Breast epithelium (tissue), 4 donors: ENCODE data around the gene MYO18B. TPM values are rescaled to one million over a fixed set of nuclear protein-coding genes. Genes with fewer than 3 reads are reported as not detected.

Experiments
- DNase-seq, 2 donors: peaks; one replicate each; pipeline ENCODE4 v3.0.0-alpha.2; 2019; ENCODE audit warnings: low spot score in 2 of 2
- H3K27ac ChIP-seq, 2 donors: fragments of 200-600 bp; sonication (generic) in 1 of 2; one replicate each; pipeline ENCODE4 v1.5.1; 2016 to 2019; ENCODE audit warnings: mild to moderate bottlenecking in 1 of 2
- H3K27me3 ChIP-seq, 2 donors: fragments of 200-600 bp; sonication (generic) in 1 of 2; one replicate each; pipeline versions ENCODE4 v1.5.1 to v1.6.0; 2017 to 2019; ENCODE audit warnings: control low read depth in 1 of 2, mild to moderate bottlenecking in 1 of 2
- H3K36me3 ChIP-seq: fragments of 200-600 bp; one replicate; pipeline ENCODE4 v1.5.1; 2019
- H3K4me1 ChIP-seq, 2 donors: fragments of 200-600 bp; sonication (generic); one replicate each; pipeline ENCODE4 v1.5.1; 2016 to 2019; ENCODE audit warnings: control low read depth in 1 of 2
- H3K4me3 ChIP-seq, 3 donors: fragments of 200-600 bp; sonication (generic); 1 replicate in 2 of 3; 2 replicates in 1 of 3; pipeline ENCODE4 v1.5.1; 2016 to 2019; ENCODE audit warnings: mild to moderate bottlenecking in 3 of 3, moderate library complexity in 2 of 3
- H3K9me3 ChIP-seq, 2 donors: fragments of 200-600 bp; sonication (generic) in 1 of 2; one replicate each; pipeline ENCODE4 v1.5.1; 2016 to 2019; ENCODE audit warnings: control low read depth in 1 of 2
- POLR2A ChIP-seq: fragments of 450-650 bp; IDR thresholded peaks from one replicate; pipeline ENCODE4 v1.6.1; 2016; ENCODE audit warnings: antibody characterized with exemption, mild to moderate bottlenecking, moderate library complexity
- POLR2AphosphoS5 ChIP-seq, 3 donors: sonication (generic); formaldehyde crosslinking; IDR thresholded peaks; one replicate each; pipeline ENCODE4 v1.6.1; 2017; ENCODE audit warnings: antibody characterized with exemption in 3 of 3
- intact Hi-C: fragments of 100-400 bp; cut with DNase I; formaldehyde crosslinking; loops from one replicate; pipeline ENCODE4 v1.15.1; 2023; ENCODE audit warnings: low total_unique reads
- total RNA-seq, 3 donors: library from RNA; depleted of rRNA; stranded (reverse); fragments of >200 nt; gene quantifications; one replicate each; pipeline ENCODE4 v1.1.0, GENCODE V29; 2016
- TF ChIP-seq, protein P1 (sequence below), 3 donors: fragments of 450-650 bp; IDR thresholded peaks; one replicate each; pipeline ENCODE4 v1.5.1; 2016 to 2017; ENCODE audit warnings: antibody characterized with exemption in 3 of 3, mild to moderate bottlenecking in 3 of 3, moderate library complexity in 3 of 3

The MYO18B gene
- total RNA-seq, 3 donors from 2014 or later: under 0.01 to 0.16 (median 0.15) TPM

- intact Hi-C loops: no loop called here
Measured at GRCh38 chr22:25930083-25930482, 188.1 kb downstream of the MYO18B start.

GRCh38 chr22:25930788-25931310 is 188.9 kb downstream of the MYO18B start:
- H3K27me3 ChIP-seq: peaks cover 0 to 17% of the 10 kb centered on the region in 2 donors
- no peaks in the 10 kb centered on the region for H3K4me1 ChIP-seq
- intact Hi-C loops: no loop called here
- H3K9me3 ChIP-seq: peaks cover 0 to 11% of the 10 kb centered on the region in 2 donors
- no peak overlapping the region for H3K27ac ChIP-seq
- DNase-seq: no peak
- TF ChIP-seq POLR2A (no peak), POLR2AphosphoS5 (IDR thresholded peaks at IDR 0.05) (no peak)
- TF ChIP-seq, protein P1, sequence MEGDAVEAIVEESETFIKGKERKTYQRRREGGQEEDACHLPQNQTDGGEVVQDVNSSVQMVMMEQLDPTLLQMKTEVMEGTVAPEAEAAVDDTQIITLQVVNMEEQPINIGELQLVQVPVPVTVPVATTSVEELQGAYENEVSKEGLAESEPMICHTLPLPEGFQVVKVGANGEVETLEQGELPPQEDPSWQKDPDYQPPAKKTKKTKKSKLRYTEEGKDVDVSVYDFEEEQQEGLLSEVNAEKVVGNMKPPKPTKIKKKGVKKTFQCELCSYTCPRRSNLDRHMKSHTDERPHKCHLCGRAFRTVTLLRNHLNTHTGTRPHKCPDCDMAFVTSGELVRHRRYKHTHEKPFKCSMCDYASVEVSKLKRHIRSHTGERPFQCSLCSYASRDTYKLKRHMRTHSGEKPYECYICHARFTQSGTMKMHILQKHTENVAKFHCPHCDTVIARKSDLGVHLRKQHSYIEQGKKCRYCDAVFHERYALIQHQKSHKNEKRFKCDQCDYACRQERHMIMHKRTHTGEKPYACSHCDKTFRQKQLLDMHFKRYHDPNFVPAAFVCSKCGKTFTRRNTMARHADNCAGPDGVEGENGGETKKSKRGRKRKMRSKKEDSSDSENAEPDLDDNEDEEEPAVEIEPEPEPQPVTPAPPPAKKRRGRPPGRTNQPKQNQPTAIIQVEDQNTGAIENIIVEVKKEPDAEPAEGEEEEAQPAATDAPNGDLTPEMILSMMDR (IDR thresholded peaks at IDR 0.05): no peak
- H3K36me3 ChIP-seq: no peaks in the 10 kb centered on the region
- H3K4me3 ChIP-seq: no peak overlapping the region

More at GRCh38 chr22:25930083-25930482, 188.1 kb downstream of the MYO18B start:
- H3K4me1 ChIP-seq: no peaks in the 10 kb centered on the region
- TF ChIP-seq POLR2A (no peak), POLR2AphosphoS5 (IDR thresholded peaks at IDR 0.05) (no peak)
- TF ChIP-seq, protein P1 (IDR thresholded peaks at IDR 0.05): no peak
- H3K9me3 ChIP-seq: peaks cover 0 to 11% of the 10 kb centered on the region in 2 donors
- H3K4me3 ChIP-seq: no peak overlapping the region
- H3K27ac ChIP-seq: no peak overlapping the region
- no peaks in the 10 kb centered on the region for H3K36me3 ChIP-seq
- no peak for DNase-seq
- peaks cover 0 to 21% of the 10 kb centered on the region in 2 donors for H3K27me3 ChIP-seq

DNA sequence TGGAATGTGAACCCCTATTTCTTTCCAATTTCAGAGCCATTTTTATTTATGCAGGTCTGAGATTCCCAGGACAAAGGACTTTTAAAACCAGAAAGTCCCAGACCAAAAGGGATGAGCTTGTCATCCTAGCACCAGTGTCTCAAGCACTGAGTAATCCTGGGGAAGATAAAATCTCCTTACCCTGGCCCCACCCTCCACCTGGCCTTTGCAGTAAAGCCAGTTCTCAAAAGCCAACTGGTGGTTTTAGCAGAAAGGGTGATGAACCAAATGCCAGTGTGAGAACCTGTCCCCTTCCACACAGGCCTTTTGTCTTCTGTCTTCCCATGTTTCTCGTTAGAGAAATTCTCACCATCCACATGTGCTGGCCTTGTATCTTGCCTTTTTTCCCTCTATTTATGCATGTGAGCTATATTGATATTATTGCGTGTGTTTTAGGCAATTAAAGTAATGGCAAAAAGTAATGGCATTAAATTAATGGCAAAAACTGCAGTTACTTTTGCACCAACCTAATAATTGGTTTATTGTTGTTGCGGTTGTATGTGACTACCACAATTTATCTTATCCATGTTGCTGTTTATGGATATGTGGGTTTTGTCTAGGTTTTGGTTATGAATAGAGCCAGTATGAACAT is 191.3 kb downstream of the MYO18B start:
- no peaks in the 10 kb centered on the region for H3K4me1 ChIP-seq

GRCh38 chr22:25935266-25936058 is 193.5 kb downstream of the MYO18B start:
- no peak for TF ChIP-seq POLR2AphosphoS5 (IDR thresholded peaks at IDR 0.05)
- TF ChIP-seq, protein P1 (IDR thresholded peaks at IDR 0.05): no peak
- no peak for TF ChIP-seq POLR2A
- Histone ChIP-seq H3K27me3 (peaks cover 0 to 5% of the 10 kb centered on the region in 2 donors), H3K4me1 (no peaks in the 10 kb centered on the region), H3K27ac (no peak overlapping the region), H3K36me3 (no peaks in the 10 kb centered on the region), H3K4me3 (no peak overlapping the region), H3K9me3 (peaks cover 0 to 11% of the 10 kb centered on the region in 2 donors)
- no peak for DNase-seq
- intact Hi-C loops: no loop called here

More for the DNA sequence above, 191.3 kb downstream of the MYO18B start:
- Histone ChIP-seq H3K27me3 (peaks cover 0 to 14% of the 10 kb centered on the region in 2 donors), H3K36me3 (no peaks in the 10 kb centered on the region), H3K4me3 (no peak overlapping the region), H3K9me3 (peaks cover 0 to 11% of the 10 kb centered on the region in 2 donors), H3K27ac (no peak overlapping the region)
- TF ChIP-seq POLR2AphosphoS5 (IDR thresholded peaks at IDR 0.05) (no peak), POLR2A (no peak)
- TF ChIP-seq, protein P1 (IDR thresholded peaks at IDR 0.05): no peak
- DNase-seq: no peak
- intact Hi-C loops: no loop called here

- TF ChIP-seq, protein P1 (IDR thresholded peaks at IDR 0.05): no peak
- TF ChIP-seq POLR2A: no peak
- TF ChIP-seq POLR2AphosphoS5 (IDR thresholded peaks at IDR 0.05): no peak
- Histone ChIP-seq H3K27me3 (peaks cover 0 to 13% of the 10 kb centered on the region in 2 donors), H3K4me3 (no peak overlapping the region), H3K36me3 (no peaks in the 10 kb centered on the region), H3K9me3 (peaks cover 0 to 10% of the 10 kb centered on the region in 2 donors), H3K27ac (no peak overlapping the region), H3K4me1 (no peaks in the 10 kb centered on the region)
- DNase-seq: no peak
- intact Hi-C loops: no loop called here
Measured at GRCh38 chr22:25938151-25938550, 196.2 kb downstream of the MYO18B start.
